Mucosa of descending colon (tissue), 3 donors: ENCODE results near the gene ISM1. TPM values are rescaled to one million over a fixed set of nuclear protein-coding genes. Genes with fewer than 3 reads are reported as not detected.

Source experiments
- ATAC-seq: fragments of 200-7000 bp; cut with Tn5 transposase; one replicate; pipeline ENCODE4 v1.9.1; 2020; ENCODE audit warnings: mild to moderate bottlenecking, moderate library complexity
- DNase-seq, 3 donors: peaks; one replicate each; pipeline ENCODE4 v3.0.0-alpha.2; 2020
- H3K36me3 ChIP-seq: fragments of 200-600 bp; one replicate; pipeline ENCODE4 v1.8.0; 2021; ENCODE audit warnings: low read depth, mild to moderate bottlenecking
- H3K4me1 ChIP-seq: fragments of 200-600 bp; one replicate; pipeline ENCODE4 v1.8.0; 2021; ENCODE audit warnings: low read depth, mild to moderate bottlenecking
- H3K4me3 ChIP-seq: fragments of 200-600 bp; one replicate; pipeline ENCODE4 v1.8.0; 2021; ENCODE audit warnings: mild to moderate bottlenecking
- H3K9me3 ChIP-seq: fragments of 200-600 bp; one replicate; pipeline ENCODE4 v1.8.0; 2021; ENCODE audit warnings: mild to moderate bottlenecking
- CTCF ChIP-seq: fragments of 200-600 bp; IDR thresholded peaks from one replicate; pipeline ENCODE4 v1.8.0; 2022; ENCODE audit warnings: antibody characterized with exemption, mild to moderate bottlenecking
- intact Hi-C, 2 donors: fragments of 100-400 bp; cut with DNase I in 1 of 2; cut with micrococcal nuclease in 1 of 2; formaldehyde crosslinking; loops; one replicate each; pipeline versions ENCODE4 v1.11.0 to v1.11.1; 2022; cut with DNase I, micrococcal nuclease
- total RNA-seq, 3 donors: library from RNA; stranded (reverse); fragmentation: NEBNext Ultra II Directional in 2 of 3; extraction: Animal tissue kit (Norgen Biotek cat#: 25700) in 2 of 3; gene quantifications; one replicate each; pipeline versions ENCODE4 v1.2.1 to v1.2.4, GENCODE V29; 2021 to 2023
- donor health status: DM: no; HTN: no; CAD: no; lungs with moderate emphysema.
- donor health status: DM: no; HTN: no; CAD: no.
- donor health status: DM: no; HTN: yes; CAD: no.

The ISM1 gene
- total RNA-seq, 3 donors from 2014 or later, result 0.14 to 0.72 (median 0.66) TPM

GRCh38 chr20:13292201-13292885 is 71.3 kb downstream of the ISM1 start:
- TF ChIP-seq CTCF, result no peak
- intact Hi-C loops, result no loop called here
- Histone ChIP-seq H3K4me3 (no peak overlapping the region), H3K4me1 (peaks cover 4% of the 10 kb centered on the region), H3K9me3 (no peaks in the 10 kb centered on the region), H3K36me3 (no peaks in the 10 kb centered on the region)
- no peak for DNase-seq
- peak; percentile 21 for ATAC-seq

- intact Hi-C loops, result no loop called here
- Histone ChIP-seq H3K9me3 (no peaks in the 10 kb centered on the region), H3K4me3 (no peak overlapping the region), H3K4me1 (peaks cover 4% of the 10 kb centered on the region), H3K36me3 (no peaks in the 10 kb centered on the region)
- DNase-seq (no peak), ATAC-seq (no peak)
- TF ChIP-seq CTCF, result no peak
These were observed 73.4 kb downstream of the ISM1 start for GRCh38 chr20:13294522-13294921.

DNA sequence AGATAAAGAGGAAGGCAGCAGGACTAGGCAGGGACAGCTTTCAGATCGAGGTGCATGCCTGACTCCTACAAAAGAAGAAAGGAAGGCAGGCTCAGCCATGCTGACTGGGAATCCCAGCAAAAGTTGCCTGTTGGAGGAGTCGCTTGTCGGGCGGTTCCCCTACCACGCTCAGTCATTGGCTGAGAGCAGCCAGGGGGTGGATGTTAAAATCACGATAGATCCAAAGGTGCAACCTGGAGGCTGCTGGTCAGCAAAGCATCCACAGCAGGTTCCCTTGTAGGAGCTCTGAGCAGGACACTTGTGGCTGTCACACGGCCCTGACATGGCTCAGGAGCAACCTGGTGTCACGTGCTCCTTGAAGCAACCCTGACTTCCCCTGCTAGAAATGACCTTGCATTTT is 74.6 kb downstream of the ISM1 start:
- Histone ChIP-seq H3K9me3 (no peaks in the 10 kb centered on the region), H3K4me3 (no peak overlapping the region), H3K4me1 (peaks cover 3% of the 10 kb centered on the region), H3K36me3 (no peaks in the 10 kb centered on the region)
- no peak for TF ChIP-seq CTCF
- ATAC-seq, result no peak
- intact Hi-C loops, result no loop called here
- no peak for DNase-seq

- intact Hi-C loops, result no loop called here
- ATAC-seq, result no peak
- H3K4me1 ChIP-seq, result no peaks in the 10 kb centered on the region
These were observed 75.0 kb downstream of the ISM1 start for GRCh38 chr20:13296070-13296469.

DNA sequence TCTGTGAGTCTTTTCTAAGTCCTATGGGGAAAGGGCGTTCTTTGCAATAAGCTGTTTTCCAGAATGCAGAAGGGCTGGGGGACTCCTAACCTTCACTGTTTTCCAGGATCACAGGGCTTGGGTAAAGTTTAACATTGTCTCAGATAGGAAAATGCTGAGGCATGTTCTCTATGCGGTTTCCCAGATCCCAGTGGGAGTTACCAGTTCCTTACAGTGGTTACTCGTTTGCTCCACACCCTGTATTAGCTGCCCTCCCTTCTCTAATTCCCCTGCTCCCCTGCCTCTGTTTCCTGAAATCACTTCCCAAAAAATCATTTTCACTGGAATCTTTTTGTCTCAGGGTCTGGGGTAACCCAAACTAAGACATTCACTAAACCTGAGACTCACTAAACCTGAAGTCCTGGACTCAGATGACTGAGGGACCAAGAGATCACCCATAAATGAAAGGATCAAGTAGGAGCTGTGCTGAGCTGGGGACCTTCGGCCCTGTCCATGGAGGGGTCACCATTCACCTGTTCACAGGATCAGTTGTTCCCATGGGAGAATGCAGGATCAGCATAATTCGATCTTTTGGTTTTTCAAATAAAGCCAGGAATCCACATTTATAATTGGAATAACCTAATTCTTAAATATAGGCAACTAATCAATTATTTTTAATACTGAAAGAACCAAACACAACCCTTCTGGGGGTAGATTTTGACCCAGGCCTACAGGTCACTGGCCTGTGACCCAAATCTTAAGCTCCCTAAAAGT is 76.2 kb downstream of the ISM1 start:
- intact Hi-C loops, result no loop called here

More at GRCh38 chr20:13296070-13296469, 75.0 kb downstream of the ISM1 start:
- DNase-seq, result no peak
- no peaks in the 10 kb centered on the region for H3K36me3 ChIP-seq
- no peak for TF ChIP-seq CTCF
- no peak overlapping the region for H3K4me3 ChIP-seq
- no peaks in the 10 kb centered on the region for H3K9me3 ChIP-seq

More for the DNA sequence above, 76.2 kb downstream of the ISM1 start:
- Histone ChIP-seq H3K4me3 (no peak overlapping the region), H3K36me3 (no peaks in the 10 kb centered on the region), H3K4me1 (no peaks in the 10 kb centered on the region), H3K9me3 (no peaks in the 10 kb centered on the region)
- TF ChIP-seq CTCF, result no peak
- no peak for ATAC-seq
- no peak for DNase-seq
